HepG2 (cell line): ENCODE results near the gene TMEM220. TPM values are rescaled to one million over a fixed set of nuclear protein-coding genes. Genes with fewer than 3 reads are reported as not detected.

ENCODE experiments used
- ATAC-seq: fragments of 200-7000 bp; cut with Tn5 transposase; 3 replicates; pipeline ENCODE4 v1.9.1; 2020; ENCODE audit warnings: mild to moderate bottlenecking, moderate library complexity
- BruUV-seq: library from RNA; stranded (reverse); fragments of 400-500 nt; replicated peaks from 2 replicates; lab custom pipeline; 2021; lab: Mats Ljungman, UMichigan
- CTCF ChIA-PET: fragments of 300-600 bp; formaldehyde crosslinking; extraction: SDS; loops from one replicate; lab custom pipeline; 2021; ENCODE audit warnings: low total read pairs, inconsistent platforms, low intra/inter-chr PET ratio; lab: Yijun Ruan, JAX
- POLR2A ChIA-PET: fragments of 350-600 bp; sonication (Branson Sonifier 250); formaldehyde crosslinking; loops from one replicate; lab custom pipeline; 2020; ENCODE audit warnings: antibody characterized with exemption, inconsistent platforms; lab: Yijun Ruan, JAX
- DNase-seq: peaks from one replicate; pipeline ENCODE4 v3.0.0-alpha.2; 2015; ENCODE audit warnings: low spot score
- FAIRE-seq: peaks from 3 replicates; lab custom pipeline; 2011; peaks lifted over from hg19 to GRCh38; lab: Jason Lieb, UNC
- H2AFZ ChIP-seq: one replicate; pipeline ENCODE4 v1.6.1; 2011; ENCODE audit warnings: low read length, inconsistent platforms
- H3K27ac ChIP-seq: fragments of 300-600 bp; 3 replicates; pipeline ENCODE4 v1.8.0; 2011; ENCODE audit warnings: mixed run types, mild to moderate bottlenecking, mixed read lengths, low read length, inconsistent platforms; ENCODE audit not compliant: insufficient read depth; ENCODE audit errors: extremely low read length
- H3K27me3 ChIP-seq, 2 experiments: fragments of 200-600 bp in 1 of 2; 2 replicates in 1 of 2; 3 replicates in 1 of 2; pipeline versions ENCODE4 v1.6.0 to v1.8.0; 2011; ENCODE audit warnings: low read length in 2 of 2, mild to moderate bottlenecking in 2 of 2, moderate library complexity in 2 of 2, inconsistent platforms in 1 of 2; ENCODE audit not compliant: insufficient read depth in 2 of 2, control insufficient read depth in 1 of 2
- H3K36me3 ChIP-seq, 2 experiments: fragments of 200-600 bp in 1 of 2; replicated peaks in 1 of 2; 2 replicates in 1 of 2; 3 replicates in 1 of 2; pipeline versions ENCODE4 v1.5.1 to v1.8.0; 2011; ENCODE audit warnings: low read length in 2 of 2, inconsistent platforms in 1 of 2; ENCODE audit not compliant: insufficient read depth in 2 of 2, control insufficient read depth in 1 of 2
- H3K4me1 ChIP-seq: 2 replicates; pipeline ENCODE4 v1.5.1; 2012; ENCODE audit warnings: low read length, inconsistent platforms; ENCODE audit not compliant: insufficient read depth
- H3K4me2 ChIP-seq: 2 replicates; pipeline ENCODE4 v1.6.0; 2011; ENCODE audit warnings: low read depth, low read length, inconsistent platforms
- H3K4me3 ChIP-seq, 3 experiments: fragments of 200-600 bp in 1 of 3; sonication (generic), shearing (Covaris generic) in 1 of 3; replicated peaks in 1 of 3; 2 replicates each; pipeline ENCODE4 v1.5.1; 2011 to 2016; ENCODE audit warnings: low read length in 3 of 3, inconsistent platforms in 2 of 3, low read depth in 2 of 3, mild to moderate bottlenecking in 2 of 3, control low read depth in 1 of 3, mixed read lengths in 1 of 3; ENCODE audit not compliant: insufficient read depth in 1 of 3
- H3K79me2 ChIP-seq: one replicate; pipeline ENCODE4 v1.6.1; 2011; ENCODE audit warnings: low read length, inconsistent platforms; ENCODE audit not compliant: insufficient read depth
- H3K9ac ChIP-seq: 2 replicates; pipeline ENCODE4 v1.6.0; 2011; ENCODE audit warnings: mild to moderate bottlenecking, low read depth, low read length, inconsistent platforms; ENCODE audit not compliant: insufficient read depth
- H3K9me3 ChIP-seq: 2 replicates; pipeline ENCODE4 v1.5.1; 2012; ENCODE audit warnings: mild to moderate bottlenecking, low read length
- H4K20me1 ChIP-seq: 2 replicates; pipeline ENCODE4 v1.6.0; 2011; ENCODE audit warnings: inconsistent platforms, mild to moderate bottlenecking, low read length, moderate library complexity; ENCODE audit not compliant: insufficient read depth
- ARID3A ChIP-seq: IDR thresholded peaks from 2 replicates; pipeline ENCODE4 v1.6.1; 2012; ENCODE audit warnings: low read depth, low read length, improper control_type of control experiment
- GATAD2A ChIP-seq: IDR thresholded peaks from 2 replicates; pipeline ENCODE4 v1.6.1; 2016
- HDAC1 ChIP-seq: sonication (generic); formaldehyde crosslinking; IDR thresholded peaks from 2 replicates; pipeline ENCODE4 v1.5.1; 2020; ENCODE audit warnings: mild to moderate bottlenecking, missing genetic modification reagents
- MXI1 ChIP-seq: IDR thresholded peaks from 3 replicates; pipeline ENCODE4 v1.6.1; 2012; ENCODE audit warnings: low read depth, low read length, inconsistent platforms, borderline replicate concordance
- PAXIP1 ChIP-seq: sonication (generic); formaldehyde crosslinking; conservative IDR thresholded peaks from 2 replicates; pipeline ENCODE4 v1.4.0; 2020; ENCODE audit warnings: mild to moderate bottlenecking, missing genetic modification reagents, moderate library complexity
- POGZ ChIP-seq: sonication (generic); formaldehyde crosslinking; IDR thresholded peaks from 2 replicates; pipeline ENCODE4 v1.4.0; 2020; ENCODE audit warnings: mild to moderate bottlenecking, missing genetic modification reagents
- RARA ChIP-seq: IDR thresholded peaks from 2 replicates; pipeline ENCODE4 v1.6.1; 2016; ENCODE audit warnings: missing genetic modification reagents, missing compliant biosample characterization
- SPEN ChIP-seq: sonication (generic); formaldehyde crosslinking; IDR thresholded peaks from 2 replicates; pipeline ENCODE4 v1.5.1; 2020; ENCODE audit warnings: low read depth, mild to moderate bottlenecking, missing genetic modification reagents
- ZBTB25 ChIP-seq: IDR thresholded peaks from 2 replicates; pipeline ENCODE4 v1.6.1; 2018; ENCODE audit warnings: missing genetic modification reagents
- ZFP41 ChIP-seq: sonication (generic); formaldehyde crosslinking; IDR thresholded peaks from 2 replicates; pipeline ENCODE4 v1.4.0; 2020; ENCODE audit warnings: mild to moderate bottlenecking, missing genetic modification reagents, borderline replicate concordance
- ZMYM2 ChIP-seq: sonication (generic); formaldehyde crosslinking; IDR thresholded peaks from 2 replicates; pipeline ENCODE4 v1.8.0; 2022; ENCODE audit warnings: mild to moderate bottlenecking, missing genetic modification reagents
- ZMYM4 ChIP-seq: sonication (generic); formaldehyde crosslinking; IDR thresholded peaks from 2 replicates; pipeline ENCODE4 v1.8.1; 2023; ENCODE audit warnings: mild to moderate bottlenecking, missing genetic modification reagents
- ZNF350 ChIP-seq: sonication (generic); formaldehyde crosslinking; IDR thresholded peaks from 2 replicates; pipeline ENCODE4 v1.4.0; 2020; ENCODE audit warnings: mild to moderate bottlenecking, low read depth, missing genetic modification reagents, borderline replicate concordance
- ZNF678 ChIP-seq: sonication (generic); formaldehyde crosslinking; IDR thresholded peaks from 2 replicates; pipeline ENCODE4 v1.4.0; 2020; ENCODE audit warnings: mild to moderate bottlenecking, missing genetic modification reagents
- WGBS: methylation state at CpG from one replicate; pipeline ENCODE4 v1.1.6; 2017; ENCODE audit warnings: low lambda C conversion rate; 5-methylcytosine and 5-hydroxymethylcytosine counted together
- in situ Hi-C: cut with HindIII; loops from 2 replicates; pipeline ENCODE4 v1.10.0; 2017; ENCODE audit warnings: low pct_unique_long_range_greater_than_20kb; ENCODE audit not compliant: extremely low pct_ligation_motif_present
- intact Hi-C: fragments of 100-400 bp; cut with micrococcal nuclease; formaldehyde crosslinking; loops from one replicate; pipeline ENCODE4 v1.10.0; 2022; ENCODE audit not compliant: unreplicated experiment
- polyA plus RNA-seq, 8 experiments: library from polyadenylated mRNA; depleted of rRNA in 3 of 8; stranded (reverse) in 7 of 8; unstranded in 1 of 8; fragments of >200 nt; fragmentation: Illumina TruSeq in 4 of 8; extraction: Trizol in 4 of 8; gene quantifications; 2 replicates each; pipeline versions ENCODE4 v1.2.1 to v1.2.3, GENCODE V29; 2011 to 2016; ENCODE audit warnings: low read depth in 4 of 8, missing spikeins in 1 of 8, mixed read lengths in 1 of 8; ENCODE audit not compliant: insufficient read depth in 1 of 8
- total RNA-seq, 5 experiments: library from RNA; depleted of rRNA; stranded (reverse); fragments of >200 nt; fragmentation: Illumina TruSeq; extraction: Trizol; gene quantifications; 2 replicates each; pipeline ENCODE4 v1.2.3, GENCODE V29; 2016; ENCODE audit warnings: low read depth in 1 of 5
- TF ChIP-seq, protein P1 (sequence below): sonication (generic); formaldehyde crosslinking; IDR thresholded peaks from 2 replicates; pipeline ENCODE4 v1.4.0; 2020; ENCODE audit warnings: missing genetic modification reagents

Gene TMEM220
- total and polyA plus RNA-seq, 2 of the 13 experiments (the other 11 are each of a cell fraction or from before 2014, with no cell fraction given) = 1.3 to 2.2 TPM

DNA sequence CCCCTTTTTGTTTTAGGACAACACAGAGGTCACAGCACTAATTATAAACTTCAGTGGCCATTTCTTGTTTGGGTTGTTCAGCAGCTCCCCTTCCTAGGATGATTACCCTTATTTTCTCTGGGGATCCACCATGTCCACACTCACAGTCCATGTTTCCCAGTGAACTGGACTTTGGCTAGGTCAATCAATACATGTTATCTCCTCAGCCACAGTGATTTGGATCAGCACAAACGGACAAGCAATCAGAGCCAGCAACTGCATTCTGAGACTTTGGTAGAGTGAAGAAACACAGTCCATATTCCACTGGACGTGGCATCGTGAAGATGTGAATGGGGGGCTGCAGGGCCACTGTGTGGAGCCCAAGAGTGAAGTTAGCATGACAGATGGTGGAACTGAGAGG lies 4.6 kb downstream of the TMEM220 start:
- Histone ChIP-seq H3K4me2 (peak overlapping the region; percentile 59), H3K4me3 (no peak overlapping the region; a peak in 1 of 6 replicates), H2AFZ (no peak overlapping the region), H3K9ac (no peak overlapping the region), H3K9me3 (no peaks in the 10 kb centered on the region), H3K36me3 (no peaks in the 10 kb centered on the region), H3K79me2 (no peaks in the 10 kb centered on the region), H3K27ac (peak overlapping the region; percentile 35), H4K20me1 (no peaks in the 10 kb centered on the region), H3K4me1 (peaks cover 17% of the 10 kb centered on the region), H3K27me3 (no peaks in the 10 kb centered on the region)
- POLR2A ChIA-PET = interaction anchor here (0.6 kb wide), 1 partner anchor 160 kb away, joined by 3 read pairs; no protein-coding TSS in a partner anchor
- no TSS peak for BruUV-seq
- peak; percentile 21 for DNase-seq
- FAIRE-seq = peak; percentile 56
- peak; percentile 74 for ATAC-seq
- CTCF ChIA-PET = no interaction called here
- in situ Hi-C loops (no loop called here), intact Hi-C loops (no loop called here)
- WGBS = 6% methylated on average over 3 of the region's 3 CpGs
- no peak for TF ChIP-seq ZMYM2 (CRISPR knock-in tag)
- TF ChIP-seq ZFP41 (CRISPR knock-in tag) = no peak
- TF ChIP-seq ARID3A = peak; percentile 29; the same call in 1 of the 2 replicates
- no peak for TF ChIP-seq ZNF350 (CRISPR knock-in tag)
- TF ChIP-seq PAXIP1 = peak; percentile 85
- TF ChIP-seq HDAC1 (CRISPR knock-in tag) = peak; percentile 76; the same call in 1 of the 2 replicates
- peak; percentile 73; the same call in 1 of the 2 replicates for TF ChIP-seq GATAD2A (CRISPR knock-in tag)
- TF ChIP-seq MXI1 = no peak
- no peak for TF ChIP-seq ZBTB25 (CRISPR knock-in tag)
- TF ChIP-seq, protein P1, sequence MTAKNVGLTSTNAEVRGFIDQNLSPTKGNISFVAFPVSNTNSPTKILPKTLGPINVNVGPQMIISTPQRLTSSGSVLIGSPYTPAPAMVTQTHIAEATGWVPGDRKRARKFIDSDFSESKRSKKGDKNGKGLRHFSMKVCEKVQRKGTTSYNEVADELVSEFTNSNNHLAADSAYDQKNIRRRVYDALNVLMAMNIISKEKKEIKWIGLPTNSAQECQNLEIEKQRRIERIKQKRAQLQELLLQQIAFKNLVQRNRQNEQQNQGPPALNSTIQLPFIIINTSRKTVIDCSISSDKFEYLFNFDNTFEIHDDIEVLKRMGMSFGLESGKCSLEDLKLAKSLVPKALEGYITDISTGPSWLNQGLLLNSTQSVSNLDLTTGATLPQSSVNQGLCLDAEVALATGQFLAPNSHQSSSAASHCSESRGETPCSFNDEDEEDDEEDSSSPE (CRISPR knock-in tag) = no peak
- no peak for TF ChIP-seq ZNF678 (CRISPR knock-in tag)
- TF ChIP-seq RARA (CRISPR knock-in tag) = peak; percentile 72
- TF ChIP-seq SPEN (CRISPR knock-in tag) = peak; percentile 45; the same call in 1 of the 2 replicates
- TF ChIP-seq ZMYM4 (CRISPR knock-in tag) = peak; percentile 75
- TF ChIP-seq POGZ = peak; percentile 71
